Measurements from ENCODE around the gene ZCCHC4. TPM values are rescaled to one million over a fixed set of nuclear protein-coding genes. Genes with fewer than 3 reads are reported as not detected.

The ZCCHC4 gene
- polyA plus RNA-seq, 2 of the 4 experiments (the other 2 are of a cell fraction), result 5.2 to 10.2 TPM

GRCh38 chr4:25401066-25401465 is 88.5 kb downstream of the ZCCHC4 start:
- 3% methylated on average over 3 of the region's 3 CpGs for WGBS (ENCODE audit: missing lambda C conversion rate)
- H3K4me1 ChIP-seq, result peaks cover 18% of the 10 kb centered on the region
- H3K4me2 ChIP-seq, result peak overlapping the region; percentile 58
- 0 out of 6 replicates have a peak overlapping the region, but pooled peaks of 1 of the 2 experiments have one; percentile 41 for H3K27ac ChIP-seq
- ATAC-seq (peak; percentile 50 to 77; a peak in 4 of 6 replicates), DNase-seq (ENCODE audit: low read depth in 1 of 2, low spot score in 1 of 2) (peak; percentile 14 to 23), FAIRE-seq (no peak)
- TF ChIP-seq KDM1A (IDR thresholded peaks at IDR 0.05; ENCODE audit: low read depth), result no peak
- no peak for TF ChIP-seq EHF (CRISPR knock-in tag; IDR thresholded peaks at IDR 0.05)
- peaks cover 17% of the 10 kb centered on the region; the same call in 2 of the 3 replicates for H3K9me3 ChIP-seq
- POLR2A ChIA-PET, result no interaction called here
- CTCF ChIA-PET, result no interaction called here
- no peak overlapping the region for H3K4me3 ChIP-seq

DNA sequence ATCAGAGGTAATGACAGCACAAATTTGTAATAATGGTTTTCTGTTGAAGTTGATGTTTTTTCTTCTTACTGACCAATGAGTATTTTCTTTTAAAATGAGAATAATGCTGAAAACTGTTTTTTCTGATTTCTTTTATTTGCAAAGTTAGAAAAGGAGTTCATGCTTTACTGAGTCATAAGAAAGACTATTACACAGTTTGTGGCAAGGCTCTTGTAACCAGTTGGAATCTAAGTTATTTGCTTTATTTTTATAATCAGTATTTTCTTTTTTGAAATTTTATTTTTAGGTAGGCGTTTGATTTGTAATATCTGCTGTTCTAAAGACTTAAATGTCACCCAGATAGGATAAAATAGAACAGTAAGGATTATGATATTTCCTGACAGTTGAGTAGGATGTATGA is 89.9 kb downstream of the ZCCHC4 start:
- H3K4me3 ChIP-seq, result no peak overlapping the region
- no peak overlapping the region for H3K27ac ChIP-seq
- no peak for TF ChIP-seq ESRRA (IDR thresholded peaks at IDR 0.05; ENCODE audit: borderline replicate concordance, low read length)
- TF ChIP-seq, protein P1, sequence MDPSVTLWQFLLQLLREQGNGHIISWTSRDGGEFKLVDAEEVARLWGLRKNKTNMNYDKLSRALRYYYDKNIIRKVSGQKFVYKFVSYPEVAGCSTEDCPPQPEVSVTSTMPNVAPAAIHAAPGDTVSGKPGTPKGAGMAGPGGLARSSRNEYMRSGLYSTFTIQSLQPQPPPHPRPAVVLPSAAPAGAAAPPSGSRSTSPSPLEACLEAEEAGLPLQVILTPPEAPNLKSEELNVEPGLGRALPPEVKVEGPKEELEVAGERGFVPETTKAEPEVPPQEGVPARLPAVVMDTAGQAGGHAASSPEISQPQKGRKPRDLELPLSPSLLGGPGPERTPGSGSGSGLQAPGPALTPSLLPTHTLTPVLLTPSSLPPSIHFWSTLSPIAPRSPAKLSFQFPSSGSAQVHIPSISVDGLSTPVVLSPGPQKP (IDR thresholded peaks at IDR 0.05; ENCODE audit: low read depth, low read length), result no peak
- no peak for TF ChIP-seq ZNF302 (CRISPR knock-in tag; IDR thresholded peaks at IDR 0.05)
- no peak for TF ChIP-seq RARB (CRISPR knock-in tag; IDR thresholded peaks at IDR 0.05)
- no peak for TF ChIP-seq RFX5 (IDR thresholded peaks at IDR 0.05)
- TF ChIP-seq POLR2AphosphoS2 (conservative IDR thresholded peaks at IDR 0.05; ENCODE audit: low read length), result no peak
- TF ChIP-seq SREBF2 (IDR thresholded peaks at IDR 0.05), result no peak
- no peak for TF ChIP-seq REST (IDR thresholded peaks at IDR 0.05)
- no peak for TF ChIP-seq PHF8 (IDR thresholded peaks at IDR 0.05; ENCODE audit: borderline replicate concordance, low read depth)
- no peak for TF ChIP-seq NR3C1 (IDR thresholded peaks at IDR 0.05)
- no peak for TF ChIP-seq EP300 (IDR thresholded peaks at IDR 0.05)
- no peak for TF ChIP-seq NPAS2 (CRISPR knock-in tag; IDR thresholded peaks at IDR 0.05; ENCODE audit: borderline replicate concordance)
- TF ChIP-seq HOXA7 (CRISPR knock-in tag; IDR thresholded peaks at IDR 0.05), result no peak
- no peak for TF ChIP-seq MAZ (IDR thresholded peaks at IDR 0.05; ENCODE audit: borderline replicate concordance, low read depth, low read length)
- no peak for TF ChIP-seq KDM5A (IDR thresholded peaks at IDR 0.05)
- TF ChIP-seq EHF (CRISPR knock-in tag; IDR thresholded peaks at IDR 0.05), result no peak
- no peak for TF ChIP-seq ZFP36 (IDR thresholded peaks at IDR 0.05; ENCODE audit: borderline replicate concordance, partially characterized antibody)
- TF ChIP-seq SMC3 (IDR thresholded peaks at IDR 0.05), result no peak
- TF ChIP-seq JUN (IDR thresholded peaks at IDR 0.05), result no peak
- TF ChIP-seq ZC3H11A (IDR thresholded peaks at IDR 0.05), result no peak
- H3K9me3 ChIP-seq, result peaks cover 2% of the 10 kb centered on the region; the same call in 1 of the 3 replicates
- H3K4me1 ChIP-seq, result peaks cover 18% of the 10 kb centered on the region
- ChIA-PET CTCF (interaction anchor here (1.3 kb wide), 1 partner anchor 10 kb away, joined by 4 read pairs; no protein-coding TSS in a partner anchor), POLR2A (no interaction called here)
- WGBS (ENCODE audit: missing lambda C conversion rate), result 78% methylated on average over 1 of the region's 1 CpG
- ATAC-seq (no peak), FAIRE-seq (no peak), DNase-seq (ENCODE audit: low read depth in 1 of 2, low spot score in 1 of 2) (no peak)
- H3K4me2 ChIP-seq, result no peak overlapping the region

GRCh38 chr4:25403699-25404098 is 91.1 kb downstream of the ZCCHC4 start:
- POLR2A ChIA-PET, result no interaction called here
- no peak overlapping the region for H3K4me2 ChIP-seq
- H3K4me3 ChIP-seq, result no peak overlapping the region
- no peak for FAIRE-seq
- H3K27ac ChIP-seq, result no peak overlapping the region
- CTCF ChIA-PET, result interaction anchor here (1.3 kb wide), 1 partner anchor 9 kb away, joined by 4 read pairs; no protein-coding TSS in a partner anchor
- H3K9me3 ChIP-seq, result no peaks in the 10 kb centered on the region
- TF ChIP-seq MAFK (IDR thresholded peaks at IDR 0.05; ENCODE audit: partially characterized antibody) (peak; percentile 11), CHD2 (IDR thresholded peaks at IDR 0.05; ENCODE audit: low read length, partially characterized antibody) (no peak)
- DNase-seq (ENCODE audit: low read depth in 1 of 2, low spot score in 1 of 2), result no peak
- peaks cover 18% of the 10 kb centered on the region for H3K4me1 ChIP-seq
- ATAC-seq, result no peak
